Stimulated activated CD8-positive, alpha-beta memory T cell treated with anti-CD3 and anti-CD28 coated beads, Interleukin-4, amount 100 ng/mL, for 1 hour (primary cell): ENCODE measurements around the gene BPIFB3.
"Not testable (repeated sequence)": the region's sequence is repeated elsewhere in the genome, so short reads cannot be mapped to it uniquely, and the experiment has no call there.

ENCODE experiments used
- DNase-seq, 2 donors: peaks; one replicate each; pipeline ENCODE4 v3.0.0-alpha.2; 2020; ENCODE audit warnings: low read depth in 2 of 2, low spot score in 1 of 2

Gene BPIFB3

GRCh38 chr20:33112547-33113386 is 59.1 kb downstream of the BPIFB3 start:
- no peak for DNase-seq

GRCh38 chr20:33113387-33113908 is 59.7 kb downstream of the BPIFB3 start:
- no peak for DNase-seq

- DNase-seq, result not testable (repeated sequence)
These were observed 61.8 kb downstream of the BPIFB3 start for GRCh38 chr20:33115501-33115900.

GRCh38 chr20:33119725-33120720 is 66.3 kb downstream of the BPIFB3 start:
- no peak for DNase-seq

GRCh38 chr20:33120934-33121333 is 67.2 kb downstream of the BPIFB3 start:
- no peak for DNase-seq

- DNase-seq, result not testable (repeated sequence)
These were observed 68.6 kb downstream of the BPIFB3 start for GRCh38 chr20:33122297-33122696.
